ENCODE results near the gene UTRN. TPM values are rescaled to one million over a fixed set of nuclear protein-coding genes. Genes with fewer than 3 reads are reported as not detected.

The UTRN gene
- total RNA-seq, 4 donors from 2014 or later, result 86.8 to 336 (median 231) TPM

DNA sequence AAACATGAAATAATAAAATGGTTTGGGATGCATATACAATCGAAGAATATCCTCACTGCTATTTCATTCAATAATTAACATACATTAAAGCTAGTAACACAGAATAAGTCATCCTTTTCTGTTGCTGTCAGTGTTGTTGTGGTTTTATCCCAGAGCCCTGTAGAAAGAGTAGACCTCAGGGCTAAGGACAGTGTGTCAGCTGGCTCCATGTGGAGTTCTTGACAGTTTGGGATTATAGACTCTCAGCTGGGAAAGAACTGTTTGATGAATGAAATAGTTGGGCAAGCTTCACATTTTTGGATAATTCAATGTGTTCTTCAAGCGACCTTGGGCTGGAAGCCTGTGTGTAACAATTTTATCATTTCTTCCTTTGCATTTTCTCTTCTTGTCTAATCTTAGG lies 10.1 kb downstream of the UTRN start:
- TF ChIP-seq, protein P1, sequence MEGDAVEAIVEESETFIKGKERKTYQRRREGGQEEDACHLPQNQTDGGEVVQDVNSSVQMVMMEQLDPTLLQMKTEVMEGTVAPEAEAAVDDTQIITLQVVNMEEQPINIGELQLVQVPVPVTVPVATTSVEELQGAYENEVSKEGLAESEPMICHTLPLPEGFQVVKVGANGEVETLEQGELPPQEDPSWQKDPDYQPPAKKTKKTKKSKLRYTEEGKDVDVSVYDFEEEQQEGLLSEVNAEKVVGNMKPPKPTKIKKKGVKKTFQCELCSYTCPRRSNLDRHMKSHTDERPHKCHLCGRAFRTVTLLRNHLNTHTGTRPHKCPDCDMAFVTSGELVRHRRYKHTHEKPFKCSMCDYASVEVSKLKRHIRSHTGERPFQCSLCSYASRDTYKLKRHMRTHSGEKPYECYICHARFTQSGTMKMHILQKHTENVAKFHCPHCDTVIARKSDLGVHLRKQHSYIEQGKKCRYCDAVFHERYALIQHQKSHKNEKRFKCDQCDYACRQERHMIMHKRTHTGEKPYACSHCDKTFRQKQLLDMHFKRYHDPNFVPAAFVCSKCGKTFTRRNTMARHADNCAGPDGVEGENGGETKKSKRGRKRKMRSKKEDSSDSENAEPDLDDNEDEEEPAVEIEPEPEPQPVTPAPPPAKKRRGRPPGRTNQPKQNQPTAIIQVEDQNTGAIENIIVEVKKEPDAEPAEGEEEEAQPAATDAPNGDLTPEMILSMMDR (IDR thresholded peaks at IDR 0.05), result no peak
- no peak for TF ChIP-seq POLR2A (IDR thresholded peaks at IDR 0.05)
- Histone ChIP-seq H3K27me3 (no peaks in the 10 kb centered on the region), H3K4me3 (no peak overlapping the region), H3K36me3 (no peaks in the 10 kb centered on the region), H3K27ac (no peak overlapping the region), H3K4me1 (peaks cover 0 to 4% of the 10 kb centered on the region in 2 donors), H3K9me3 (no peaks in the 10 kb centered on the region)
- intact Hi-C loops (cut with DNase I; ENCODE audit: low total_unique reads), result no loop called here
- DNase-seq, result no peak

- DNase-seq, result no peak
- intact Hi-C loops (cut with DNase I; ENCODE audit: low total_unique reads), result no loop called here
- TF ChIP-seq POLR2A (IDR thresholded peaks at IDR 0.05), result no peak
- TF ChIP-seq, protein P1 (IDR thresholded peaks at IDR 0.05), result no peak
- H3K4me3 ChIP-seq, result no peak overlapping the region
- H3K27ac ChIP-seq, result peak overlapping the region; percentile 75 to 82
- no peaks in the 10 kb centered on the region for H3K36me3 ChIP-seq
- H3K4me1 ChIP-seq, result peaks cover 0 to 4% of the 10 kb centered on the region in 2 donors
- no peaks in the 10 kb centered on the region for H3K9me3 ChIP-seq
- no peaks in the 10 kb centered on the region for H3K27me3 ChIP-seq
Observed at GRCh38 chr6:144295981-144296767, 11.0 kb downstream of the UTRN start.

DNA sequence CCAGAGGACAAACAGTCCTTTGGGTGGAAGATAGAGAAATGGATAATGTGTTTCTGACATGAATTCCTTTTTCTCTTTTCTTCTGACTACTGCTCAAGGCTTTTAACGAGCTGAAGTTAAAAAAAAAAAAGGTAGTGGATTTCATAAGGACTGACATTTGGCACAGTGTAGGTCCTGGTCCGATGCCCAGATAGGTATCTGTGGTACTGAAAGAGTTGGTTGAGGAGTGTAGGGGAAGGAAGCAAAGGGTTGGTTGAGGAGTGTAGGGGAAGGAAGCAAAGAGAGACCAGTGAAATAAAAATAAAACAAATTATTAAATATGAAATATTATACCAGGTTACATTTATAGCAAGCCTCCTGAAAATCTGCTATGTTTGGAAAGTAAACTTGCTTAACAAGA lies 11.8 kb downstream of the UTRN start:
- H3K4me1 ChIP-seq, result peaks cover 0 to 4% of the 10 kb centered on the region in 2 donors
- peak; percentile 66 to 74 for DNase-seq
- TF ChIP-seq, protein P1 (IDR thresholded peaks at IDR 0.05), result no peak
- TF ChIP-seq POLR2A (IDR thresholded peaks at IDR 0.05), result no peak
- intact Hi-C loops (cut with DNase I; ENCODE audit: low total_unique reads), result no loop called here
- peak overlapping the region; percentile 75 to 82 for H3K27ac ChIP-seq
- no peaks in the 10 kb centered on the region for H3K27me3 ChIP-seq
- no peaks in the 10 kb centered on the region for H3K9me3 ChIP-seq
- H3K36me3 ChIP-seq, result no peaks in the 10 kb centered on the region
- no peak overlapping the region for H3K4me3 ChIP-seq

DNA sequence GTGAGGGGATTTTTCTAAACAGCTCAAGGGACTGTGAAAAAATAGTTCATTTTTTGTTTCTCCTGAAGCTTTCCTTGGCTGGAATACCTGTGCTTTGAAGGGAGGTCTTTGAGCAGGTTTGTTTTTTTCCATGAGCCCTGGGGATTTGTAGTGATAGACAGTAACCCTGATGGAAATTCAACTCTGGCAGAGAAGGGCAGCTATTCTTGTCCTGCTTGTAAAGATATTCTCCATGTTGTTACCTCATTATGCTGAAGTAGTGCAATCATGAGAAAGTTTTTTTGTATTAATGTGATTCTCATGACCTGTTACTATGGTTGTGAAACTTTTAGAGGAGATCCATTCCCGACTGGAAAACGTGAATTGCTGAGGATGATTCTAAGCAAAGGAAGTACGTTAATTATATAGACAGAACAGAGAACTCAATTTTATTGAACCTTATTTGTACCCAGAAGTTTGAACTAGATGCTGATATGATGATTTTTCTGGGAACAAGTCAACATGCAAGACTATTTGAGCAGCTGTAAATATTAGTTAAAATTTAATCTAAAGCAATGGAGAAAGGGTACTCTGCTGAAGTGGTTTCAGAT lies 12.5 kb downstream of the UTRN start:
- DNase-seq, result no peak
- TF ChIP-seq, protein P1 (IDR thresholded peaks at IDR 0.05), result no peak
- no peak for TF ChIP-seq POLR2A (IDR thresholded peaks at IDR 0.05)
- peak overlapping the region; percentile 75 to 82 for H3K27ac ChIP-seq
- no peak overlapping the region for H3K4me3 ChIP-seq
- intact Hi-C loops (cut with DNase I; ENCODE audit: low total_unique reads), result no loop called here
- H3K27me3 ChIP-seq, result no peaks in the 10 kb centered on the region
- H3K4me1 ChIP-seq, result peaks cover 0 to 4% of the 10 kb centered on the region in 2 donors
- H3K9me3 ChIP-seq, result no peaks in the 10 kb centered on the region
- H3K36me3 ChIP-seq, result no peaks in the 10 kb centered on the region

DNA sequence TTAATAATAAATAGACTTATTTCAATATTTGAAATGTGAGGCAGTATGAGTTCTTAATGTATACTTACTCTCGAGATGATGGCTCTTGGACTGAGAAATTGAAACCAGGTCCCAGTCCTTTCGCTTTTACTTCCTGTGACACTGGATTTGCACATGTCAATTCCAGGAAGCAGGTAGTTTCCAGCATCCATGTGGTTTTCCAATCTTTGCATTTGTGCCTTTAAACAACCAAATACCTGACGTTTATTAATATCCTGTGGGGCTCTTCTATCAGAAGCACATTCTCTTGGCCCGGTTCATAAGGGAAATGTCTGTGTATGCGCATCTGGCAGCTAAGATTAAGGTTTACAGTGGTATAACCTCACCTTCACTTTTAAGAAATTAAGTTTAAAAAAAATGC lies 13.1 kb downstream of the UTRN start:
- intact Hi-C loops (cut with DNase I; ENCODE audit: low total_unique reads), result no loop called here
- DNase-seq, result no peak
- Histone ChIP-seq H3K27me3 (no peaks in the 10 kb centered on the region), H3K9me3 (no peaks in the 10 kb centered on the region), H3K4me3 (no peak overlapping the region), H3K4me1 (peaks cover 0 to 4% of the 10 kb centered on the region in 2 donors), H3K27ac (peak overlapping the region; percentile 75 to 82), H3K36me3 (no peaks in the 10 kb centered on the region)
- TF ChIP-seq, protein P1 (IDR thresholded peaks at IDR 0.05), result no peak
- TF ChIP-seq POLR2A (IDR thresholded peaks at IDR 0.05), result no peak
